A549 treated with CpdA at 1 μM for 4 hours (cell line): ENCODE data around the gene JAM3. TPM values are rescaled to one million over a fixed set of nuclear protein-coding genes. Genes with fewer than 3 reads are reported as not detected.

ENCODE experiments used
- total RNA-seq: library from RNA; stranded (reverse); fragments of 200-300 nt; extraction: Qiagen RNA extraction; gene quantifications from 5 replicates; pipeline ENCODE4 v1.2.3, GENCODE V29; 2022; ENCODE audit warnings: low read depth

The JAM3 gene
- total RNA-seq, result 3.9 to 5.7 TPM (median 4.4 TPM) in 5 replicates

GRCh38 chr11:134068829-134069425 is at the start of gene JAM3:
JAM3 (plus strand) TSS chr11:134069072; CDS start chr11:134069084, 12 bp downstream.

Other genes starting within 250 kb of the JAM3 start
- gene SPATA19, start 223.6 kb upstream of the JAM3 start, total RNA-seq, result not detected in 5 replicates
- gene IGSF9B, start 112.1 kb upstream of the JAM3 start, total RNA-seq, result 1.1 to 2.4 TPM (median 1.5 TPM) in 5 replicates
- gene NCAPD3, start 154.9 kb downstream of the JAM3 start, total RNA-seq, result 23.2 to 29.2 TPM (median 27.5 TPM) in 5 replicates
- 19.4 to 22.5 TPM (median 22.4 TPM) in 5 replicates for gene VPS26B, start 155.6 kb downstream of the JAM3 start, total RNA-seq
- gene THYN1, start 184.3 kb downstream of the JAM3 start, total RNA-seq, result 16.2 to 19.1 TPM (median 18.1 TPM) in 5 replicates
- 8.7 to 10.0 TPM (median 9.4 TPM) in 5 replicates for gene ACAD8, start 184.5 kb downstream of the JAM3 start, total RNA-seq
- gene GLB1L3, start 207.3 kb downstream of the JAM3 start, total RNA-seq, result not detected in 5 replicates